ENCODE measurements around the gene CSN3.
"Not testable (repeated sequence)": the region's sequence is repeated elsewhere in the genome, so short reads cannot be mapped to it uniquely, and the experiment has no call there.

Gene CSN3

DNA sequence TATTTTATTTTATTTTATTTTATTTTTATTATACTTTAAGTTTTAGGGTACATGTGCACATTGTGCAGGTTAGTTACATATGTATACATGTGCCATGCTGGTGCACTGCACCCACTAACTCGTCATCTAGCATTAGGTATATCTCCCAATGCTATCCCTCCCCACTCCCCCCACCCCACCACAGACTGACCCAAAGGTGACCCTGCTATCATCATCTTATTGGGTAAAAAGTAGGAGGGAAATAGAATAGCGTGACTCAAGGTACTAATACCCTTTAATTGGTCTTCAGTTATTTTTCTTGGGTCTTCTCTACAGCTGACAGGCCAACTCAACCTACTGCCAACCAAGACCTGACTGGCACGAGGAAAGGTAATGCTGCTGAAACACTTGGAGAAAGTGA is at the start of gene CSN3:
TSS of gene CSN3 (plus strand) at position 301 of the 400 bp plus-strand sequence. CDS start 2,223 bp downstream, outside the sequence.
- H3K27ac ChIP-seq, result not testable (repeated sequence)

DNA sequence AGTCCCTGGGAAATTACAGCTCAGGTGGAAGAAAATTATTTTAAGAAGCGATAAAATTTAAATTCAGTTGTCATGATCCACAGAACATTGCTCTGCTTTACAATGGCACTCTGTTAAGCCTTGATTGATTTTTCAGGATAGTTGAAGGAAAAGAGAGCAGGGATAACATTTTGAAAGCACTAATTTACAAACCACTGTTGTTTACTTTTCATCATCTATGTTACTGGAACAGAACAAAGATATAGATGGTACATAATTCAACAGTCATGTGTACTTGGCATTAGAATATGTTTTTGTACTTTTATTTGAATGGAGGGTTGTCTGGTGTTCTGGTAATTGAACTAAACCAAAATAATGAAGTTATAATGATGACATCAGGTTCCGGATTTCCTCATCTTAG is 49.5 kb upstream of the CSN3 start:
- no peak overlapping the region for H3K27ac ChIP-seq

GRCh38 chr4:70195425-70195824 is 47.0 kb upstream of the CSN3 start, which contains the start of gene ODAM:
Gene ODAM, plus strand, starts transcription at chr4:70195725. Its CDS starts 819 bp downstream, at chr4:70196544.
- no peak within 1 kb of the TSS for H3K27ac ChIP-seq
- no peak for TF ChIP-seq ZFX (IDR thresholded peaks at IDR 0.05)
- TF ChIP-seq, protein P1, sequence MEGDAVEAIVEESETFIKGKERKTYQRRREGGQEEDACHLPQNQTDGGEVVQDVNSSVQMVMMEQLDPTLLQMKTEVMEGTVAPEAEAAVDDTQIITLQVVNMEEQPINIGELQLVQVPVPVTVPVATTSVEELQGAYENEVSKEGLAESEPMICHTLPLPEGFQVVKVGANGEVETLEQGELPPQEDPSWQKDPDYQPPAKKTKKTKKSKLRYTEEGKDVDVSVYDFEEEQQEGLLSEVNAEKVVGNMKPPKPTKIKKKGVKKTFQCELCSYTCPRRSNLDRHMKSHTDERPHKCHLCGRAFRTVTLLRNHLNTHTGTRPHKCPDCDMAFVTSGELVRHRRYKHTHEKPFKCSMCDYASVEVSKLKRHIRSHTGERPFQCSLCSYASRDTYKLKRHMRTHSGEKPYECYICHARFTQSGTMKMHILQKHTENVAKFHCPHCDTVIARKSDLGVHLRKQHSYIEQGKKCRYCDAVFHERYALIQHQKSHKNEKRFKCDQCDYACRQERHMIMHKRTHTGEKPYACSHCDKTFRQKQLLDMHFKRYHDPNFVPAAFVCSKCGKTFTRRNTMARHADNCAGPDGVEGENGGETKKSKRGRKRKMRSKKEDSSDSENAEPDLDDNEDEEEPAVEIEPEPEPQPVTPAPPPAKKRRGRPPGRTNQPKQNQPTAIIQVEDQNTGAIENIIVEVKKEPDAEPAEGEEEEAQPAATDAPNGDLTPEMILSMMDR (conservative IDR thresholded peaks at IDR 0.05), result no peak

More for the DNA sequence above, 49.5 kb upstream of the CSN3 start:
- TF ChIP-seq, protein P1 (conservative IDR thresholded peaks at IDR 0.05), result no peak
- TF ChIP-seq ZFX (IDR thresholded peaks at IDR 0.05), result no peak

- TF ChIP-seq ZFX (IDR thresholded peaks at IDR 0.05), result no peak
- TF ChIP-seq, protein P1 (conservative IDR thresholded peaks at IDR 0.05), result no peak
- no peak overlapping the region for H3K27ac ChIP-seq
Observed at GRCh38 chr4:70196857-70197256, 45.5 kb upstream of the CSN3 start.

GRCh38 chr4:70197842-70198241 is 44.6 kb upstream of the CSN3 start:
- H3K27ac ChIP-seq, result 0 out of 2 replicates have a peak overlapping the region, but pooled peaks have one; percentile 18
- TF ChIP-seq, protein P1 (conservative IDR thresholded peaks at IDR 0.05), result no peak
- 0 out of 2 replicates have a peak, but pooled peaks have one; percentile 17 for TF ChIP-seq ZFX (IDR thresholded peaks at IDR 0.05)

DNA sequence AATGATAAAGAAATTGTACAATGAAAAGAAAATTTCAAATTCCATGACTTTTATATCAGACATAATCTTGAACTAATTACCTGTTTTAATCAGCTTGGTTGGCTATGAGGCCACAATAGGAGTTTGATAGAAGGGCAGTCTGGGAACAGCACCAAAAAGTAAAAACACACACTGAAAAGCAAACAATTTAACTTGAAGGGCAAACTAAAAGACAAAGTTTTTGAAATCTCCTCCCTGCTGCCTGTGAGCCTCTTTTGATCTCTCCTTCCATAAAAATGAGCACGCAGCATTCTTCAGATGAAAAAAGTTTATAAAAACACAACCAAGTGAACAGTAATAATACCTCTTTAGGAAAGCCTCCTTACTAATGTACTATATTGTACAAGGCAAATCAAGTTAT is 38.8 kb upstream of the CSN3 start:
- TF ChIP-seq, protein P1 (conservative IDR thresholded peaks at IDR 0.05), result no peak
- TF ChIP-seq ZFX (IDR thresholded peaks at IDR 0.05), result no peak
- H3K27ac ChIP-seq, result no peak overlapping the region

DNA sequence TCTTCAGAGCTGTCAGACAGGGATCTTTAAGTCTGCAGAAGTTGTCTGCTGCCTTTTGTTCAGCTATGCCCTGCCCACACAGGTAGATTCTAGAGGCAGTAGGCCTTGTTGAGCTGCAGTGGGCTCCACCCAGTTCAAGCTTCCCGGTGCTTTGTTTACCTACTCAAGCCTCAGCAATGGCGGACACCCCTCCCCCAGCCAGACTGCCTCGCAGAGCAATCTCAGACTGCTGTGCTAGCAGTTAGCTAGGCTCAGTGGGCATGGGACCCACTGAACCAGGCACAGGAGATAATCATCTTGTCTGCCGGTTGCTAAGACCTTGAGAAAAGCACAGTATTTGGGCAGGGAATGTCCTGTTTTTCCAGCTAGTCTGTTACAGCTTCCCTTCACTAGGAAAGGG is 29.6 kb upstream of the CSN3 start:
- H3K27ac ChIP-seq, result not testable (repeated sequence)

DNA sequence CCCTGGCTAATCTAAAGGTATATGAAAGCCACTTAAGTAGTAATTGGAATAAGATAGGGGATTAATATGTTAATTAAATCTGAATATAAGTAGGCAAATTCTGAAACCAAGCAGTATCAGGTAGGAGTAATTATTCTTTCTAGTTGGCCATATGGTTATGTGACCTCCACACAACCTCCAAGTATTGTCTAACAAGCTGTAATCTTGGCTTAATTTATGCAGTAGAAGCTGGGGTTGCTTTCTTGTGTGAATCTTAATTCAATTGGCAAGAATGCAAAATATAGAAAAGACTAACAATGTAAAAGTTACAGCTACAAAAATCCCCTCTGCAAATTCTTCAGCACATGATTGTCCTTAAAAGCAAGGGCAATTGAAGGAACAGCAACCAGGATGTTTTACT is 26.3 kb upstream of the CSN3 start:
- not testable (repeated sequence) for H3K27ac ChIP-seq

DNA sequence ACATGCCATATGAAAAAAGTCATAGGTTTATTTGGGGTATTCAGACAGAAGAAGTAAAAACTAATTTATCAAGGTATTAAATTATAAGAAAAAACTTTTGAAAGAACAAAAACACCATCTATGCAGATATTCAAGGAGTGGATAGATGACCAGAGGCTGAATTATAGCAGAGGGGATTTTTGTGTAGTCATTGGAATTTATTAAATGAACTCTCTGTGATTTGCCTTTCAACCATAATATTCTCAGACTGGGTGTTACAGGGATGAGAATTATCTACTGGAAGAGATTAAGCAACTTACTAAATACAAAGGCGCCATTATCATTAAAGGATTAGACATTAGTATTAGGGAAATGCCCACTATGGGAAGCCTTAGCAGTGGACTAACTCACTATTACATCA is 25.8 kb upstream of the CSN3 start:
- not testable (repeated sequence) for H3K27ac ChIP-seq

DNA sequence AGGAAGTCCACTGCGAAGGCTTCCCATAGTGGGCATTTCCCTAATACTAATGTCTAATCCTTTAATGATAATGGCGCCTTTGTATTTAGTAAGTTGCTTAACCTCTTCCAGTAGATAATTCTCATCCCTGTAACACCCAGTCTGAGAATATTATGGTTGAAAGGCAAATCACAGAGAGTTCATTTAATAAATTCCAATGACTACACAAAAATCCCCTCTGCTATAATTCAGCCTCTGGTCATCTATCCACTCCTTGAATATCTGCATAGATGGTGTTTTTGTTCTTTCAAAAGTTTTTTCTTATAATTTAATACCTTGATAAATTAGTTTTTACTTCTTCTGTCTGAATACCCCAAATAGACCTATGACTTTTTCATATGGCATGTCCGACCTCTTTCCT is 21.0 kb upstream of the CSN3 start:
- H3K27ac ChIP-seq, result not testable (repeated sequence)

DNA sequence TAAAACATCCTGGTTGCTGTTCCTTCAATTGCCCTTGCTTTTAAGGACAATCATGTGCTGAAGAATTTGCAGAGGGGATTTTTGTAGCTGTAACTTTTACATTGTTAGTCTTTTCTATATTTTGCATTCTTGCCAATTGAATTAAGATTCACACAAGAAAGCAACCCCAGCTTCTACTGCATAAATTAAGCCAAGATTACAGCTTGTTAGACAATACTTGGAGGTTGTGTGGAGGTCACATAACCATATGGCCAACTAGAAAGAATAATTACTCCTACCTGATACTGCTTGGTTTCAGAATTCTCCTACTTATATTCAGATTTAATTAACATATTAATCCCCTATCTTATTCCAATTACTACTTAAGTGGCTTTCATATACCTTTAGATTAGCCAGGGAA is 20.6 kb upstream of the CSN3 start:
- not testable (repeated sequence) for H3K27ac ChIP-seq

Measured in C4-2B (cell line).